ENCODE results near the gene PTPRM. TPM values are rescaled to one million over a fixed set of nuclear protein-coding genes. Genes with fewer than 3 reads are reported as not detected.

PTPRM gene
- total and polyA plus RNA-seq, 2 donors, result 60.9 to 112 TPM

GRCh38 chr18:7633171-7633570 lies 66.1 kb downstream of the PTPRM start:
- Histone ChIP-seq H3K36me3 (ENCODE audit: insufficient read depth) (no peaks in the 10 kb centered on the region), H3K27ac (ENCODE audit: low read depth) (no peak overlapping the region), H3K4me3 (ENCODE audit: low read depth, low read length) (no peak overlapping the region), H3K4me1 (ENCODE audit: insufficient read depth) (no peaks in the 10 kb centered on the region)
- 92% methylated on average over 2 of the region's 2 CpGs for WGBS
- no peak for DNase-seq (ENCODE audit: extremely low spot score)

- no peak for DNase-seq (ENCODE audit: extremely low spot score)
- H3K36me3 ChIP-seq (ENCODE audit: insufficient read depth), result no peaks in the 10 kb centered on the region
- H3K4me3 ChIP-seq (ENCODE audit: low read depth, low read length), result no peak overlapping the region
- no peaks in the 10 kb centered on the region for H3K4me1 ChIP-seq (ENCODE audit: insufficient read depth)
- WGBS, result 85% methylated on average over 1 of the region's 1 CpG
- H3K27ac ChIP-seq (ENCODE audit: low read depth), result no peak overlapping the region
These were observed 68.8 kb downstream of the PTPRM start for GRCh38 chr18:7635948-7636347.

- no peak for DNase-seq (ENCODE audit: extremely low spot score)
- WGBS, result 37% methylated on average over 2 of the region's 2 CpGs
- no peak overlapping the region for H3K27ac ChIP-seq (ENCODE audit: low read depth)
- no peaks in the 10 kb centered on the region for H3K36me3 ChIP-seq (ENCODE audit: insufficient read depth)
- H3K4me3 ChIP-seq (ENCODE audit: low read depth, low read length), result no peak overlapping the region
- no peaks in the 10 kb centered on the region for H3K4me1 ChIP-seq (ENCODE audit: insufficient read depth)
These were observed 70.2 kb downstream of the PTPRM start for GRCh38 chr18:7637269-7637668.

- Histone ChIP-seq H3K36me3 (ENCODE audit: insufficient read depth) (no peaks in the 10 kb centered on the region), H3K4me3 (ENCODE audit: low read depth, low read length) (no peak overlapping the region), H3K4me1 (ENCODE audit: insufficient read depth) (no peaks in the 10 kb centered on the region), H3K27ac (ENCODE audit: low read depth) (no peak overlapping the region)
- DNase-seq (ENCODE audit: extremely low spot score), result no peak
These were observed 71.2 kb downstream of the PTPRM start for GRCh38 chr18:7638321-7638720.

- H3K36me3 ChIP-seq (ENCODE audit: insufficient read depth), result no peaks in the 10 kb centered on the region
- no peaks in the 10 kb centered on the region for H3K4me1 ChIP-seq (ENCODE audit: insufficient read depth)
- no peak for DNase-seq (ENCODE audit: extremely low spot score)
- H3K4me3 ChIP-seq (ENCODE audit: low read depth, low read length), result no peak overlapping the region
- no peak overlapping the region for H3K27ac ChIP-seq (ENCODE audit: low read depth)
- 92% methylated on average over 4 of the region's 4 CpGs for WGBS
These were observed 74.7 kb downstream of the PTPRM start for GRCh38 chr18:7641813-7642212.

- Histone ChIP-seq H3K36me3 (ENCODE audit: insufficient read depth) (no peaks in the 10 kb centered on the region), H3K4me3 (ENCODE audit: low read depth, low read length) (no peak overlapping the region), H3K4me1 (ENCODE audit: insufficient read depth) (no peaks in the 10 kb centered on the region), H3K27ac (ENCODE audit: low read depth) (no peak overlapping the region)
- no peak for DNase-seq (ENCODE audit: extremely low spot score)
- WGBS, result 66% methylated on average over 7 of the region's 7 CpGs
These were observed 75.3 kb downstream of the PTPRM start for GRCh38 chr18:7642331-7642890.

GRCh38 chr18:7645756-7646155 lies 78.6 kb downstream of the PTPRM start:
- Histone ChIP-seq H3K27ac (ENCODE audit: low read depth) (no peak overlapping the region), H3K4me3 (ENCODE audit: low read depth, low read length) (no peak overlapping the region), H3K4me1 (ENCODE audit: insufficient read depth) (no peaks in the 10 kb centered on the region), H3K36me3 (ENCODE audit: insufficient read depth) (peaks cover 1% of the 10 kb centered on the region)
- no peak for DNase-seq (ENCODE audit: extremely low spot score)
- 85% methylated on average over 1 of the region's 1 CpG for WGBS

- Histone ChIP-seq H3K4me3 (ENCODE audit: low read depth, low read length) (no peak overlapping the region), H3K4me1 (ENCODE audit: insufficient read depth) (no peaks in the 10 kb centered on the region), H3K27ac (ENCODE audit: low read depth) (no peak overlapping the region), H3K36me3 (ENCODE audit: insufficient read depth) (peaks cover 1% of the 10 kb centered on the region)
- DNase-seq (ENCODE audit: extremely low spot score), result no peak
- WGBS, result 79% methylated on average over 6 of the region's 6 CpGs
These were observed 79.2 kb downstream of the PTPRM start for GRCh38 chr18:7646174-7646886.

- H3K27ac ChIP-seq (ENCODE audit: low read depth), result no peak overlapping the region
- no peak for DNase-seq (ENCODE audit: extremely low spot score)
- H3K4me3 ChIP-seq (ENCODE audit: low read depth, low read length), result no peak overlapping the region
- 90% methylated on average over 3 of the region's 3 CpGs for WGBS
- H3K4me1 ChIP-seq (ENCODE audit: insufficient read depth), result no peaks in the 10 kb centered on the region
- peaks cover 1% of the 10 kb centered on the region for H3K36me3 ChIP-seq (ENCODE audit: insufficient read depth)
These were observed 80.4 kb downstream of the PTPRM start for GRCh38 chr18:7647500-7647899.

- Histone ChIP-seq H3K4me1 (ENCODE audit: insufficient read depth) (no peaks in the 10 kb centered on the region), H3K36me3 (ENCODE audit: insufficient read depth) (no peaks in the 10 kb centered on the region), H3K27ac (ENCODE audit: low read depth) (no peak overlapping the region), H3K4me3 (ENCODE audit: low read depth, low read length) (no peak overlapping the region)
- 67% methylated on average over 6 of the region's 6 CpGs for WGBS
- no peak for DNase-seq (ENCODE audit: extremely low spot score)
These were observed 89.9 kb downstream of the PTPRM start for GRCh38 chr18:7657050-7657449.

- Histone ChIP-seq H3K36me3 (ENCODE audit: insufficient read depth) (no peaks in the 10 kb centered on the region), H3K27ac (ENCODE audit: low read depth) (peak overlapping the region; percentile 31), H3K4me1 (ENCODE audit: insufficient read depth) (no peaks in the 10 kb centered on the region), H3K4me3 (ENCODE audit: low read depth, low read length) (no peak overlapping the region)
- 89% methylated on average over 2 of the region's 2 CpGs for WGBS
- DNase-seq (ENCODE audit: extremely low spot score), result no peak
These were observed 90.8 kb downstream of the PTPRM start for GRCh38 chr18:7657937-7658336.

- H3K4me1 ChIP-seq (ENCODE audit: insufficient read depth), result no peaks in the 10 kb centered on the region
- 85% methylated on average over 1 of the region's 1 CpG for WGBS
- H3K36me3 ChIP-seq (ENCODE audit: insufficient read depth), result no peaks in the 10 kb centered on the region
- no peak for DNase-seq (ENCODE audit: extremely low spot score)
- no peak overlapping the region for H3K4me3 ChIP-seq (ENCODE audit: low read depth, low read length)
- H3K27ac ChIP-seq (ENCODE audit: low read depth), result no peak overlapping the region
These were observed 91.6 kb downstream of the PTPRM start for GRCh38 chr18:7658701-7659100.

- H3K36me3 ChIP-seq (ENCODE audit: insufficient read depth), result no peaks in the 10 kb centered on the region
- H3K4me1 ChIP-seq (ENCODE audit: insufficient read depth), result no peaks in the 10 kb centered on the region
- 92% methylated on average over 1 of the region's 1 CpG for WGBS
- no peak for DNase-seq (ENCODE audit: extremely low spot score)
- H3K4me3 ChIP-seq (ENCODE audit: low read depth, low read length), result no peak overlapping the region
- H3K27ac ChIP-seq (ENCODE audit: low read depth), result no peak overlapping the region
These were observed 94.1 kb downstream of the PTPRM start for GRCh38 chr18:7661207-7661606.

- H3K27ac ChIP-seq (ENCODE audit: low read depth), result no peak overlapping the region
- H3K4me1 ChIP-seq (ENCODE audit: insufficient read depth), result no peaks in the 10 kb centered on the region
- no peak overlapping the region for H3K4me3 ChIP-seq (ENCODE audit: low read depth, low read length)
- DNase-seq (ENCODE audit: extremely low spot score), result no peak
- 93% methylated on average over 2 of the region's 2 CpGs for WGBS
- H3K36me3 ChIP-seq (ENCODE audit: insufficient read depth), result no peaks in the 10 kb centered on the region
These were observed 95.8 kb downstream of the PTPRM start for GRCh38 chr18:7662866-7663265.

All from urinary bladder (tissue), 4 donors.